Measurements from ENCODE around the gene PCK1.

Gene PCK1

GRCh38 chr20:57583289-57584257 is 22.7 kb downstream of the PCK1 start:
- H3K4me3 Mint-ChIP-seq, result no peak overlapping the region
- no peak for ATAC-seq
- H3K27ac Mint-ChIP-seq, result no peak overlapping the region
- H3K9me3 Mint-ChIP-seq, result no peaks in the 10 kb centered on the region
- no peak for DNase-seq
- peaks cover 42% of the 10 kb centered on the region for H3K27me3 Mint-ChIP-seq
- no peaks in the 10 kb centered on the region for H3K4me1 Mint-ChIP-seq
- H3K36me3 Mint-ChIP-seq (ENCODE audit: low read depth), result no peaks in the 10 kb centered on the region

- H3K9me3 Mint-ChIP-seq, result no peaks in the 10 kb centered on the region
- no peak overlapping the region for H3K27ac Mint-ChIP-seq
- H3K27me3 Mint-ChIP-seq, result peaks cover 37% of the 10 kb centered on the region
- no peak overlapping the region for H3K4me3 Mint-ChIP-seq
- no peaks in the 10 kb centered on the region for H3K36me3 Mint-ChIP-seq (ENCODE audit: low read depth)
- no peak for DNase-seq
- no peak for ATAC-seq
- no peaks in the 10 kb centered on the region for H3K4me1 Mint-ChIP-seq
Observed at GRCh38 chr20:57584768-57585461, 24.0 kb downstream of the PCK1 start.

- Mint-ChIP-seq H3K36me3 (ENCODE audit: low read depth) (no peaks in the 10 kb centered on the region), H3K4me3 (no peak overlapping the region), H3K27me3 (peaks cover 30% of the 10 kb centered on the region), H3K9me3 (no peaks in the 10 kb centered on the region), H3K27ac (no peak overlapping the region), H3K4me1 (no peaks in the 10 kb centered on the region)
- ATAC-seq, result no peak
- no peak for DNase-seq
Observed at GRCh38 chr20:57585466-57586213, 24.7 kb downstream of the PCK1 start.

GRCh38 chr20:57586370-57586793 is 25.5 kb downstream of the PCK1 start:
- Mint-ChIP-seq H3K36me3 (ENCODE audit: low read depth) (no peaks in the 10 kb centered on the region), H3K4me1 (no peaks in the 10 kb centered on the region), H3K27me3 (peaks cover 25% of the 10 kb centered on the region), H3K27ac (no peak overlapping the region), H3K4me3 (no peak overlapping the region), H3K9me3 (no peaks in the 10 kb centered on the region)
- ATAC-seq (no peak), DNase-seq (no peak)

GRCh38 chr20:57586943-57587277 is 26.0 kb downstream of the PCK1 start:
- Mint-ChIP-seq H3K36me3 (ENCODE audit: low read depth) (no peaks in the 10 kb centered on the region), H3K9me3 (no peaks in the 10 kb centered on the region), H3K27ac (no peak overlapping the region), H3K4me1 (no peaks in the 10 kb centered on the region), H3K4me3 (no peak overlapping the region), H3K27me3 (peaks cover 21% of the 10 kb centered on the region)
- no peak for DNase-seq
- no peak for ATAC-seq

- Mint-ChIP-seq H3K4me3 (no peak overlapping the region), H3K9me3 (no peaks in the 10 kb centered on the region), H3K36me3 (ENCODE audit: low read depth) (no peaks in the 10 kb centered on the region), H3K4me1 (no peaks in the 10 kb centered on the region), H3K27me3 (peaks cover 19% of the 10 kb centered on the region), H3K27ac (no peak overlapping the region)
- no peak for ATAC-seq
- no peak for DNase-seq
Observed at GRCh38 chr20:57587278-57587988, 26.5 kb downstream of the PCK1 start.

- H3K9me3 Mint-ChIP-seq, result no peaks in the 10 kb centered on the region
- DNase-seq (no peak), ATAC-seq (no peak)
- no peak overlapping the region for H3K27ac Mint-ChIP-seq
- no peak overlapping the region for H3K4me3 Mint-ChIP-seq
- H3K27me3 Mint-ChIP-seq, result peaks cover 17% of the 10 kb centered on the region
- H3K4me1 Mint-ChIP-seq, result no peaks in the 10 kb centered on the region
- H3K36me3 Mint-ChIP-seq (ENCODE audit: low read depth), result no peaks in the 10 kb centered on the region
Observed at GRCh38 chr20:57587989-57588377, 27.1 kb downstream of the PCK1 start.

GRCh38 chr20:57588596-57588995 is 27.7 kb downstream of the PCK1 start:
- no peaks in the 10 kb centered on the region for H3K36me3 Mint-ChIP-seq (ENCODE audit: low read depth)
- H3K4me3 Mint-ChIP-seq, result no peak overlapping the region
- ATAC-seq, result no peak
- peaks cover 15% of the 10 kb centered on the region for H3K27me3 Mint-ChIP-seq
- no peak for DNase-seq
- H3K27ac Mint-ChIP-seq, result no peak overlapping the region
- H3K9me3 Mint-ChIP-seq, result no peaks in the 10 kb centered on the region
- H3K4me1 Mint-ChIP-seq, result peaks cover 3% of the 10 kb centered on the region

GRCh38 chr20:57589123-57589727 is 28.3 kb downstream of the PCK1 start:
- Mint-ChIP-seq H3K9me3 (no peaks in the 10 kb centered on the region), H3K4me1 (peaks cover 5% of the 10 kb centered on the region), H3K4me3 (no peak overlapping the region), H3K36me3 (ENCODE audit: low read depth) (no peaks in the 10 kb centered on the region), H3K27me3 (peaks cover 15% of the 10 kb centered on the region), H3K27ac (no peak overlapping the region)
- no peak for ATAC-seq
- DNase-seq, result no peak

GRCh38 chr20:57589728-57590484 is 29.0 kb downstream of the PCK1 start:
- H3K27me3 Mint-ChIP-seq, result peaks cover 11% of the 10 kb centered on the region
- no peak for DNase-seq
- ATAC-seq, result no peak
- no peaks in the 10 kb centered on the region for H3K9me3 Mint-ChIP-seq
- peaks cover 5% of the 10 kb centered on the region for H3K4me1 Mint-ChIP-seq
- H3K4me3 Mint-ChIP-seq, result no peak overlapping the region
- H3K27ac Mint-ChIP-seq, result no peak overlapping the region
- H3K36me3 Mint-ChIP-seq (ENCODE audit: low read depth), result no peaks in the 10 kb centered on the region

GRCh38 chr20:57590485-57591288 is 29.8 kb downstream of the PCK1 start:
- DNase-seq (no peak), ATAC-seq (no peak)
- H3K27ac Mint-ChIP-seq, result no peak overlapping the region
- H3K9me3 Mint-ChIP-seq, result no peaks in the 10 kb centered on the region
- peaks cover 6% of the 10 kb centered on the region for H3K27me3 Mint-ChIP-seq
- H3K4me1 Mint-ChIP-seq, result peaks cover 5% of the 10 kb centered on the region
- H3K4me3 Mint-ChIP-seq, result no peak overlapping the region
- no peaks in the 10 kb centered on the region for H3K36me3 Mint-ChIP-seq (ENCODE audit: low read depth)

GRCh38 chr20:57591289-57592229 is 30.6 kb downstream of the PCK1 start:
- H3K36me3 Mint-ChIP-seq (ENCODE audit: low read depth), result no peaks in the 10 kb centered on the region
- H3K27me3 Mint-ChIP-seq, result peaks cover 4% of the 10 kb centered on the region
- no peaks in the 10 kb centered on the region for H3K9me3 Mint-ChIP-seq
- no peak overlapping the region for H3K4me3 Mint-ChIP-seq
- DNase-seq, result no peak
- H3K4me1 Mint-ChIP-seq, result peaks cover 5% of the 10 kb centered on the region
- no peak for ATAC-seq
- no peak overlapping the region for H3K27ac Mint-ChIP-seq
